AG20443 (cell line): ENCODE results near the gene SRSF4.
"Not testable (repeated sequence)": the region's sequence is repeated elsewhere in the genome, so short reads cannot be mapped to it uniquely, and the experiment has no call there.

ENCODE experiments used
- DNase-seq: peaks from one replicate; pipeline ENCODE4 v3.0.0; 2012; ENCODE audit warnings: low spot score, mixed read lengths

SRSF4 gene

DNA sequence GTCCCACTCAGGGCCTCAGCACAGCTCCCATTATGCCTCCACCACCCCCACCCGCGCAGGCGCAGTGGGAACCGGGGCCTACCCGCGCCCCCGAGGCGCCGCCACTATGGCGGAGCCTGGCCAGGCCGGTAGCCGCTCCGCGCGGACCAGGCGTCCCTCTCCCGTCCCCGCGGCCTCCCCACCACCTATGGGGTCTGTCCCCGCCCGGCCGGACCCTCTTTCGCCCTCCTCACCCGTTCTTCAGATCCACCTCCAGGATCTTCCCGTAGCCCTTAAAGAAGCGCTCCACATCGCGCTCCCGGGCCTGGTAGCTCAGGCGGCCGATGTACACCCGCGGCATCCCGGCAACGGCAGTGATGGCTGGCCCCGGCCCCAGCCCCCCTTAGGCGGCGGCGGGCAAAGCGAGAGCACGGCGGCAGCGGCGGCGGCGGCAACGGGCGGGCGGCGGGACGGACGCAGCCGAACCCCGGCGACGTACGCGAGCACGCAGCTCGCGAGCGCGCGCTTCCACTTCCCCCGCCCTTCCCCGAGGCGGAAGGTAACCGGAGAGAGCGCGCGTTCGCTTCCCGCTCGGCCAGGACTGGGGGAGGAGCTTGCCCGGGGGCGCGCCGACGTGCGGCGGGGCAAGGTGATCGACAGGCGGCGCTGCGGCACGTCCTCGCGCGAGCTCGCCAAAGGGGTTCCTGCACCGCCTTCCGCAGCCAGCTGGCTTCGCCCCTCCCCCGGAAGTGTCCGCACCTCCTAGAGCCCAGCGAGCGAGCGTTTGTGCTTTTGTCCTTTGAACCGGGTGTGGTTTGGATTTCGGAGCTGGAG is at the start of gene SRSF4:
Gene SRSF4 (minus strand): TSS at position 488 of the 813 bp plus-strand sequence. CDS start 148 bp downstream, at position 340.
- peak; percentile 99 for DNase-seq

- DNase-seq = peak; percentile 99
Observed at GRCh38 chr1:29230553-29231378, 49.1 kb upstream of the SRSF4 start, which contains the start of gene MECR. MECR (minus strand) TSS chr1:29230934; CDS start chr1:29230906, 28 bp downstream.

GRCh38 chr1:29230204-29230552 is 48.5 kb upstream of the SRSF4 start:
- no peak for DNase-seq

DNA sequence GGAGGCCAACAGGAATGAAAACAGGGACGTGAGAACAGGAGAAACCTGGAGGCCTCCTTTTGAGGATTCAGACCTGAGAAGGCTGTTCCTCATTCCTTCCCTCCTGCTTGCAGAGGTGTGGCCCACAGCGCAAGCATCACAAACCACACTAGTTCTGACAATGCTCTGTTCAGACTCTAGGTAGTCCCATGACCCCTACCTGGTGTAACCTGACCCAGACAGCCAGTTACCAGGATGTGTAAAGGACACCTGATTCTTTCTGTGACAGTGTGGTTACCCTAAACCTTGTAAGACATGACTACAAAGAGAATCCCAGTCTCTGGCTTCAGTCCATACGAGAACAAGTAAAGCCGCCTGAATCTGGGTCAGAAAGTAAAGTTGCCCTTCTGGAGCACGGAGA is 45.8 kb upstream of the SRSF4 start:
- DNase-seq = no peak

DNA sequence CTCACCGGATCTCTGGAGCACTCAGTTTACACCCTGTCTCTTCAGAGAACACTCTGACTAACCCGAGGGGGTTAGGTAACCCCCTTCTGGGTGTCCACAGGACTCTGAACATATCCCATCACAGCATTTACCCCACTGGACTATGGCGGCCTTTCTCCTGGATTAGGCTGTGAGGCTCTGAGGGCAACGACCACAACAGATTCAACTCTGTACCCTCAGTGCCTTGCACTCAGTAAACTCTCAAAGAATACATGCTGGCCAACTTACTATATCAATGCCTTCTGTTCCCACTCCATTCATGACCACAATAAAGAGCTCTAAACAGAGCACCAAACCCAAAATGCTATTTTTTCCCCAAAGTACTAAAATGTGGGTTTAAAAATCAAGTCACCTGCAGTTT is 43.7 kb upstream of the SRSF4 start:
- no peak for DNase-seq

- DNase-seq = no peak
Observed at GRCh38 chr1:29224356-29224837, 42.7 kb upstream of the SRSF4 start.

GRCh38 chr1:29223521-29223920 is 41.8 kb upstream of the SRSF4 start:
- DNase-seq = no peak

- DNase-seq = no peak
Observed at GRCh38 chr1:29222686-29223085, 41.0 kb upstream of the SRSF4 start.

DNA sequence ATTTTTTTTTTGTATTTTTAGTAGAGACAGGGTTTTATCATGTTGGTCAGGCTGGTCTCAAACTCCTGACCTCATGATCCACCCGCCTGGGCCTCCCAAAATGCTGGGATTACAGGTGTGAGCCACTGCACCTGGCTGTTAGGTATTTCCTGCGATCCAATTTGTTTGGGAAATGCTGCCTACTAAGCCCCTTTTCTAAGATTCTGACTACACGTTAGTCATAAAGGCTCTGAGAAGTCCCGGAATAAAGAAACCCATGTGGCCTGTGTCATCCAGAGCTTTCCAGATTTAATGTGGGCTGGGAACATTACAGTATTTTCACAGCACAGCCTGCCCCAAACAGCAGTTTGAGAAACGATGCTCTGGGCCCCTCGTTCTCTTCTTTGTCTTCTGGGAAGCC is 40.6 kb upstream of the SRSF4 start:
- DNase-seq = not testable (repeated sequence)

DNA sequence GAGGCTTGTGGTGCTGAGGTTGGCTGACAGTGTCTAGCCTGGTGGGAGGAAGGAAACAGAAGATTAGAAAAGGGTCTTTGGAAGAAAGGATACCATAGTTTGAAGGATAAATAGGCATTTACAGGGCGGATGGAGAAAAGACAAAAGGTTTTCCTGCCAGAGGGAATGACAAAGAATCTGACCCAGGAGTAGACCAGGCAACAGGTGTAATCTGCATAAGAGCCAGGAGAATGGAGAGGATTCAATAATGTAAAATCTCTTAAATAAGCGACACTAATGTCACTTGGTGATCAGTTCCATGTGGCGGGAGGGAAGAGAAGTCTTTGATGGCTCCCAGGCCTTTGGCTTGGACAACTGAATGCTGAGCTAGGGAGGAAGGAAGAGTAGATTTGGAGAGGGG is 39.6 kb upstream of the SRSF4 start:
- no peak for DNase-seq

DNA sequence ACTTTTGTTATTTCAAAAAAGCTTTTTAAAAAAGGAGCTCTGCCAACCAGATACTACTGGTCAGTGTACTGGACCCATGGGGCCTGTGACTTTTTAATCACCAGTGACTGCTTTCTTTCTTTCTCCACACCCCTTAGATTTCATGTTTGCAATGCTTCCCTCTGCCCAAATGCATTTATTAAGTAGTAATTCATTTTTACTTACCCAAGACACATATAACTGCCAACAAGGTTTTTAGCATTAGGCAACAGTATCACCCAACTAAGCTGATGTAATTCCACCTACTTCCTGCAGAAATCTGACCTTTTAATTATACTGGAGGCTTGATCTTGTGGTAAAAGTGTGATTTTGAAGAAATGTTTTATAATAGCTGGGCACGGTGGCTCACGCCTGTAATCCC is 36.5 kb upstream of the SRSF4 start:
- peak; percentile 36 for DNase-seq

DNA sequence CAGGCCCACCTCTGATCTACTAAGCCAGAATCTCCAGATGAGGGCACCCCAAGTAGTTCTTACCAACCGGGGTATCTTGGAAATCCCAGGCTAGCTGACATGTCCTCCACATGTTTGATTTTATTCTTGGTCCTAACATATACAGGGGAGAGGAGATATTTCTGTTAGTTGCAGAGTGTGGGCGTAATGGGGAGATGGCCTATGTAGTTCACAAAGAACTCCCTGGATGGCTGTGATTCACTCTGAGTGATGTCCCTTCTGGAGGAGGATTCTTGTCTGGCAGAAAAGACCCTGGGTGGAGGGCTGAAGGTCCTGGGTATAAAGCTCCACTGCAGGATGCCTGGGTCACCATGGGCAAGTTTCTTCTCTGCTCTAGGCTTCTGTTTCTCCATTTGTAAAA is 35.9 kb upstream of the SRSF4 start:
- DNase-seq = no peak

- no peak for DNase-seq
Observed at GRCh38 chr1:29213055-29213454, 31.4 kb upstream of the SRSF4 start.

DNA sequence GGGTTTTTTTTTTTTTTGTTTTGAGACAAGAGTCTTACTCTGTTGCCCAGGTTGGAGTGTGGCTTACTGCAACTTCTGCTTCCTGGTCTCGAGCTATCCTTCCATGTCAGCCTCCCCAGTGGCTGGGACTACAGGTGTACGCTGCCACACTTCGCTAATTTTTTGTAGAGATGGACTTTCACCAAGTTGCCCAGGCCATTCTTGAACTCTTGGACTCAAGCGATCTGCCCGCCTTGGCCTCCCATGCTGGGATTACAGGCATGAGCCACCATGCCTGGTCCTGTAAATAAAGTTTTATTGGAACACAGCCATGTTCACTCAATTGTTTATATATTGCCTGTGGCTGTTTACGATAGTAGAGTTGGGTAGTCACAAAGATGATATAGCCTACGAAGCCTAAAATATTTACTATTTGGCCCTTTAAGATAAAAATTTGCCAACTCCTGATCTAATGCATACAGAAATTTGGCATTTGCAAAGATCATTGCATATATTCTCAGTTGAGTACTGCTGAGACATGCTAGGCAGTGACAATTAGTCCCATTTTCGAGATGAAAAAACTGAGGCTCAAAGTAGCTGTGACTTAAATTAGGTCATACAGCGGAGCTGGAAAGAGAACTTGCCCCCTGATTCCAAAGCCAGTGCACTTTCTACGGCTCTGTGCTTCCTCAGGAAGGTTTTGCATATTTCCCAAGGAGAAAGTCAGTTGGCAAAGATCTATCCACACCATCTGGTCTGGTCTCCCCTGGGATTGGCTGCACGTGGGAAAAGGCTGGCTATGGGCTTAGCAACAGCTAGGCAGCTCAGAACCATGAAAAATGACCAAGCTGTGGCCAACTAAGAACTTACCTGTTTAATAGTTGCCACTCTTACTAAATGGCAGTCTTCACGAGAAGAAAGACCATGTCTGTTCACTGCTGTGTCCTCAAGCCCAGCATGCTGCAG is 29.7 kb upstream of the SRSF4 start:
- peak; percentile 52 for DNase-seq

GRCh38 chr1:29210278-29211085 is 28.8 kb upstream of the SRSF4 start:
- no peak for DNase-seq

GRCh38 chr1:29209173-29209572 is 27.5 kb upstream of the SRSF4 start:
- DNase-seq = peak; percentile 63

- no peak for DNase-seq
Observed at GRCh38 chr1:29208442-29208841, 26.7 kb upstream of the SRSF4 start.

- DNase-seq = peak; percentile 94
Observed at GRCh38 chr1:29202584-29203340, 21.1 kb upstream of the SRSF4 start.

GRCh38 chr1:29202053-29202452 is 20.4 kb upstream of the SRSF4 start:
- no peak for DNase-seq

DNA sequence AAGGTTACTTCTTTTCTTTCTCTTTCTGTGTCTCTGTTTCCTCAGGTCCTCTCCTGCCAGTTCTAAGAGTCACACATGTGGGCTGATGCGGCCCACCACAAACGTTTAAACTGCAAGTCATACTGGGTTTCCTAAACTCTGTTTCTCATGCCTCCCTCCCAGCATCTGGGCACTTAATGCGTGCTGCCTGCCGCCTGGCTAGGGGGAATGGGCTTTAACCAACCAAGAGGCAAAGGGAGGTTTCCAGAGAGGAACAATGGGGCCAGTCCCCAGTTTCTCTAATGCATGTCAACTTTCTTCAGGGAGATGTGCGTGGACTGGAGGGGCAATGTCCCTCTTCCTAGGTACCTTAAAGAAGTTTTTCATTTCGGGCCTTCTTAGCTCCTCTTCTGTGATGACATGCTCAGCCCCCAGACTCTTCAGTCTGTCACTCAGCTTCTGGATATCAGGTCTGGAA is 19.9 kb upstream of the SRSF4 start:
- no peak for DNase-seq
